Nephron (organoid): Measurements from ENCODE around the gene CDIP1.
A peak's percentile ranks its signal among the peaks of the same experiment; 100 is the strongest.

Experiments
- H3K27ac Mint-ChIP-seq, 3 experiments: 2 replicates each; pipeline ENCODE4 v1.8.0; 2020; ENCODE audit warnings: mixed read lengths in 3 of 3, mild to moderate bottlenecking in 2 of 3, moderate library complexity in 1 of 3
- H3K27me3 Mint-ChIP-seq: 2 replicates; pipeline ENCODE4 v1.8.0; 2021; ENCODE audit warnings: low read depth, mild to moderate bottlenecking, moderate library complexity, mixed read lengths
- H3K36me3 Mint-ChIP-seq: 2 replicates; pipeline ENCODE4 v1.8.0; 2020; ENCODE audit warnings: low read depth, mixed read lengths
- H3K4me1 Mint-ChIP-seq: 2 replicates; pipeline ENCODE4 v1.8.0; 2020; ENCODE audit warnings: mixed read lengths
- H3K4me3 Mint-ChIP-seq, 3 experiments: 2 replicates each; pipeline ENCODE4 v1.8.0; 2020; ENCODE audit warnings: mild to moderate bottlenecking in 3 of 3, mixed read lengths in 3 of 3, moderate library complexity in 2 of 3
- H3K9me3 Mint-ChIP-seq: 2 replicates; pipeline ENCODE4 v1.8.0; 2020; ENCODE audit warnings: mixed read lengths
- TF ChIP-seq, protein P1 (sequence below), 3 experiments: fragments of 200-600 bp; sonication (generic); IDR thresholded peaks; one replicate each; pipeline ENCODE4 v1.5.0; 2021; ENCODE audit warnings: antibody characterized with exemption in 3 of 3; ENCODE audit not compliant: unreplicated experiment in 3 of 3

CDIP1 gene

DNA sequence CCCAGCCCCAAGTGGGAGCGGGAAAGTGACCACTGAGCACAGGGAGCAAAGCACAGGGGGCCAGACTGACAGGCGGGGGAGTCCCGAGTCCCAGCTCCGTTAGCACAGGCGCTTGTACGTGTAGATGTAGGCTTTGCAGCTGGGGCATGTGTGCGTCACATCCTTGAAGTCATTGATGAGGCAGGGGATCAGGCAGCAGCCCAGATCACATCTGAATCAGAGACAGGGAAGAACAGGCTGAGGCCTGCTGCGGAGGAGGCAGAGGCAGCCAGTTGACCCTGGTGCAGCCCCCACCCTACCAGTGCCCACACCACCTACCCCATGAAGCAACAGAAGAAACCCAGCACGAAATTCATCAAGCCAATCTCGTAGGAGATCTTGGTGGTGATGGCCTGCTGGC is 26.1 kb downstream of the CDIP1 start:
- H3K4me3 Mint-ChIP-seq, result no peak overlapping the region
- no peaks in the 10 kb centered on the region for H3K27me3 Mint-ChIP-seq
- TF ChIP-seq, protein P1, sequence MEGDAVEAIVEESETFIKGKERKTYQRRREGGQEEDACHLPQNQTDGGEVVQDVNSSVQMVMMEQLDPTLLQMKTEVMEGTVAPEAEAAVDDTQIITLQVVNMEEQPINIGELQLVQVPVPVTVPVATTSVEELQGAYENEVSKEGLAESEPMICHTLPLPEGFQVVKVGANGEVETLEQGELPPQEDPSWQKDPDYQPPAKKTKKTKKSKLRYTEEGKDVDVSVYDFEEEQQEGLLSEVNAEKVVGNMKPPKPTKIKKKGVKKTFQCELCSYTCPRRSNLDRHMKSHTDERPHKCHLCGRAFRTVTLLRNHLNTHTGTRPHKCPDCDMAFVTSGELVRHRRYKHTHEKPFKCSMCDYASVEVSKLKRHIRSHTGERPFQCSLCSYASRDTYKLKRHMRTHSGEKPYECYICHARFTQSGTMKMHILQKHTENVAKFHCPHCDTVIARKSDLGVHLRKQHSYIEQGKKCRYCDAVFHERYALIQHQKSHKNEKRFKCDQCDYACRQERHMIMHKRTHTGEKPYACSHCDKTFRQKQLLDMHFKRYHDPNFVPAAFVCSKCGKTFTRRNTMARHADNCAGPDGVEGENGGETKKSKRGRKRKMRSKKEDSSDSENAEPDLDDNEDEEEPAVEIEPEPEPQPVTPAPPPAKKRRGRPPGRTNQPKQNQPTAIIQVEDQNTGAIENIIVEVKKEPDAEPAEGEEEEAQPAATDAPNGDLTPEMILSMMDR (IDR thresholded peaks at IDR 0.05; ENCODE audit: unreplicated experiment in 3 of 3), result no peak
- no peaks in the 10 kb centered on the region for H3K9me3 Mint-ChIP-seq
- peaks cover 32% of the 10 kb centered on the region for H3K36me3 Mint-ChIP-seq
- no peak overlapping the region for H3K27ac Mint-ChIP-seq
- H3K4me1 Mint-ChIP-seq, result peaks cover 13% of the 10 kb centered on the region

DNA sequence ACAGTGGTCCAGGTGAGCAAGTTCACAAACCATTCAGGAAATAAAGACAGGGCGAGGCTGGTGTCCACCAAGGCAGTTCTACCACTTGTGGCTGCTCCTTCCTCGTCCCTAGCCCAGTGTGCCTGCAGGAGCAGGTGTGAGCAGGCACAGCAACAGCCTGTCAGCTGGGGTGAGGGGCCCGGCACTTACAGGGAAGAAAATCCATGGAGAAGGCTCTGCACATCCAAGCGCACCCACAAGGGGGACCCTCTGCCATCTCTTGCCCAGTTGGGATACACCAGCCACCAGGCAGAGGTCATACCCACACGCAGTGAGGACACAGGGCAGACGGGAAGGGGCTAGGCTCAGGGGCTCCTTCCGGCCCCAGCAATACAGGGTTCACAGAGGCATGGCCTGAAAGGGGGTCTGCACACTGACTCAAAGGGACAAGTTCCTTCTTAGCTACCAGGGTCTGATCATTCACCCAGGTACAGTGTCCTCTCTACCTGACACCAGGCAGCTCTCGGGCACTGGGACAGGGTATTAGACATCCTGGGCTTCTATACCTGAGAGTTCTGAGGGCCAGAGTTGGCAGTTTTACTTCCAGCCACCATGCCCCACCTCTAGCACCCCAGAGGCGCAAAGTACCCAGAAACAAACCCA is 27.0 kb downstream of the CDIP1 start:
- Mint-ChIP-seq H3K36me3 (peaks cover 34% of the 10 kb centered on the region), H3K4me1 (peaks cover 13% of the 10 kb centered on the region), H3K9me3 (no peaks in the 10 kb centered on the region), H3K27ac (peak overlapping the region in 1 of 3 experiments; percentile 5), H3K4me3 (no peak overlapping the region), H3K27me3 (no peaks in the 10 kb centered on the region)
- TF ChIP-seq, protein P1 (IDR thresholded peaks at IDR 0.05; ENCODE audit: unreplicated experiment in 3 of 3), result peak; percentile 57 to 59 (median 57)

DNA sequence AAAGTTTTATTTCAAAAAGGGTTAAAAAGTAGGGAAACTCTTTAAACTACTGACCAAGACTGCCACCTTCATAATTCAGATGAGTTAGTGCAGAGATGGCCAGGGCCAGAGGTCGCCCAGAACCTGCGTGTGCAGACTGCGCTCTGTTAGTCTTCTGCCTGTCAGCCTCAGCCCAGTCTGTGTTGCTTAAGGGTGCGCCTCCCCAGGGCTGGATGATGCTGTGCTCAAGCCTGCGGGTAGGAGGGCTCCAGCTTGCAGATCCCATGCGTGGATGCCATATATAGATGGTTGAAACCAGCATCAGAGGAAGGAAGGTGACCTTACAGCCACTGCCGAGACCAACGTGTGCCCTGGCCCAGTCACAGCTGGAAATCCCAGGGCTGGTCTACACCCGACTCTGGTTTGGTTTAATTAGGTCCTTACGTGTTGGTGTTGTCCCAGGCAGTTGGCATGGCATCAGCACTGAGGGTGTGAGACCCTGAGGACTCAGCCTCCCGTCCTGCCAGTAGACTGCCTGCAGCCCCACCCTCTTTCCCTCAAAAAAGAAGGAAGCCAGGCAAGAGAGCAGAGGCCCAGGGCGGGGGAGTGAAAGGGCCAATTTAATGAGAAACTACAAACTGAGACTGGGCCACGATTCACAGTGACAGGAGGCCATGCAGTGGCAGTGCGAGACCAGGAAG is 27.7 kb downstream of the CDIP1 start:
- peaks cover 11% of the 10 kb centered on the region for H3K4me1 Mint-ChIP-seq
- H3K4me3 Mint-ChIP-seq, result no peak overlapping the region
- no peaks in the 10 kb centered on the region for H3K27me3 Mint-ChIP-seq
- peak overlapping the region in 1 of 3 experiments; percentile 5 for H3K27ac Mint-ChIP-seq
- H3K36me3 Mint-ChIP-seq, result peaks cover 34% of the 10 kb centered on the region
- H3K9me3 Mint-ChIP-seq, result no peaks in the 10 kb centered on the region
- TF ChIP-seq, protein P1 (IDR thresholded peaks at IDR 0.05; ENCODE audit: unreplicated experiment in 3 of 3), result no peak

DNA sequence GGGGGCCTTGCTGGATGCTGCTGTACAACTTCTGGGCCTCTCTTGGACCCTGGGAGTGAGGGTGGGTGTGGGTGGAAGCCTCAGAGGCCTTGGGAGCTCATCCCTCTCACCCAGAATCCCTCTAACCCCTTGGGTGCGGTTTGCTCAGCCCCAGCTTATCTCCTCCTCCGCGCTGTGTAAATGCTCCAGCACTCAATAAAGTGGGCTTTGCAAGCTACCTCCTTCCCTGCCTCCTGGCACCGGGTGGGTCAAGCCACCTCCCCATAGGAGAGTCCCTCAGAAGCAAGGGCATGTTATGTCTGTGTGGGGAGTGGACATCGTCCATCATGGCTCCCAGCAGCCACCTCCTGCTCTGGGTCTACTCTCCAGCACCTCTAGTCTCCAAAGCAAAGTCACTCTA is 28.4 kb downstream of the CDIP1 start:
- Mint-ChIP-seq H3K9me3 (no peaks in the 10 kb centered on the region), H3K4me3 (no peak overlapping the region), H3K4me1 (peaks cover 8% of the 10 kb centered on the region), H3K27ac (no peak overlapping the region), H3K36me3 (peaks cover 34% of the 10 kb centered on the region), H3K27me3 (no peaks in the 10 kb centered on the region)
- TF ChIP-seq, protein P1 (IDR thresholded peaks at IDR 0.05; ENCODE audit: unreplicated experiment in 3 of 3), result no peak

DNA sequence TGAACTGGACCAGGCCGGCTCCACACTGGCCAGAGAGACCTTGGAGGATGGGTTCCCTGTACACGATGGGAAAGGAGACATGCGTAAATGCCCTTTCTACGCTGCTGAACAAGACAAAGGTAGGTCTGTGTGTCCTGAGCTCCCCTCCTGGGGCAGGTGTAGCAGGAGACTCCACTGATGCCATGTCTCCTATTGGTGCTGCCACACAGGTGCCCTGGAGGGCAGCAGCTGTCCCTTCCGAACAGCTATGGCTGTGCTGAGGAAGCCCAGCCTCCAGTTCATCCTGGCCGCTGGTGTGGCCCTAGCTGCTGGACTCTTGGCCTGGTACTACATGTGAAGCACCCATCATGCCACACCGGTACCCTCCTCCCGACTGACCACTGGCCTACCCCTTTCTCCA is 29.2 kb downstream of the CDIP1 start:
- Mint-ChIP-seq H3K4me1 (peaks cover 8% of the 10 kb centered on the region), H3K27ac (no peak overlapping the region), H3K4me3 (no peak overlapping the region), H3K9me3 (no peaks in the 10 kb centered on the region), H3K36me3 (peaks cover 30% of the 10 kb centered on the region), H3K27me3 (no peaks in the 10 kb centered on the region)
- TF ChIP-seq, protein P1 (IDR thresholded peaks at IDR 0.05; ENCODE audit: unreplicated experiment in 3 of 3), result no peak

DNA sequence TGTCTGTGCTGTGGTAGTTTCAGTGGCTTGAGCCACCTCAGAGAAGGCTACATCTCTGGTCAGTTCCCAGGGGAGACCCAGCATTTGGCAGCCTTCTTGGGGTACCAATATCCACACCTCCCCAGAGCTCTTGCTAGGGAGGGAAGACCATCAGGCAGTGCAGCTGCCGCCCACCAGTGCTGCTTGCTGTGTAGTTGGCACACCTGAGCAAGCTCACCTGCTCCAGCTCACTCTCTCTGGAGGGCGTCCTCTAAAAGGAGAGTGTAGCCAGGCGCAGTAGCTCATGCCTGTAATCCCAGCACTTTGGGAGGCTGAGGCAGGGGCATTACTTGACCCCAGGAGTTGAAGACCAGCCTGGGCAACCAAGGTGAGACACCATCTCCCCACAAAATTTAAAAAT is 29.8 kb downstream of the CDIP1 start:
- no peaks in the 10 kb centered on the region for H3K9me3 Mint-ChIP-seq
- H3K27me3 Mint-ChIP-seq, result no peaks in the 10 kb centered on the region
- H3K36me3 Mint-ChIP-seq, result peaks cover 30% of the 10 kb centered on the region
- H3K4me3 Mint-ChIP-seq, result no peak overlapping the region
- H3K4me1 Mint-ChIP-seq, result peaks cover 8% of the 10 kb centered on the region
- TF ChIP-seq, protein P1 (IDR thresholded peaks at IDR 0.05; ENCODE audit: unreplicated experiment in 3 of 3), result no peak
- H3K27ac Mint-ChIP-seq, result no peak overlapping the region
